ENCODE results near the gene KIAA0753.
"Not testable (repeated sequence)": the region's sequence is repeated elsewhere in the genome, so short reads cannot be mapped to it uniquely, and the experiment has no call there.

KIAA0753 gene

DNA sequence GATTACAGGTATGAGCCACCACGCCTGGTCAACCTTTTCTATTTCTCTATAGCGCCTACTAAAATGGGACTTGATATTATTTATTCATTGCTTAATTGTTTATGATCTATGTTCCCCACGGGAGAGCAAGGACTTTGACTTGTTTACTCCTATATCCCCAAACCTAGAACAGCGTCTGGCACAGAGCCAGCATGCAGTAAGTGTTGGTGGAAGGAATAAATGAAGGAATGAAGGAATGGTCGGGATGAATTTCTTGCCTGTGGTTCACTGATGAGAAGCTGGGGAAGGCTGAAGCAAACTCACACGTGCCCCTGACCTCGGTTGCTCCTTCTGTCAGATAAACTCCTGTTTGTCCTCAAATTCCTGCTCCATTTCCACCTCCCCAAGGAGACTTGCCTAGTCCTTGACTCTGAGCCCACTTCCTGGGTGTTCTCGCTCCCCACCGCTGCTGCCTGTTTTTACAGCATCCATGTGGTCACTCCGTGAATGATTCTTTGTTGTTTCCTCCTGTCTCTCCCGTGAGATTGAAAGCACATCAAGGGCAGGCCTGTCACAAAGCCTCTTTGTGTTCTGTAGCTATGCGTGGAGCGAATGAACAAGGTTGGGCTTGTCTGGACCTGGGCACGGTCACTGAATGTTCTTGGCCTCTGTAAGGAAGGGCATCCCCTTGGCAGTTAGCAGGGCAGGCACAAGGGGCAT lies 28.4 kb upstream of the KIAA0753 start:
- DNase-seq (ENCODE audit: low read depth), result no peak

DNA sequence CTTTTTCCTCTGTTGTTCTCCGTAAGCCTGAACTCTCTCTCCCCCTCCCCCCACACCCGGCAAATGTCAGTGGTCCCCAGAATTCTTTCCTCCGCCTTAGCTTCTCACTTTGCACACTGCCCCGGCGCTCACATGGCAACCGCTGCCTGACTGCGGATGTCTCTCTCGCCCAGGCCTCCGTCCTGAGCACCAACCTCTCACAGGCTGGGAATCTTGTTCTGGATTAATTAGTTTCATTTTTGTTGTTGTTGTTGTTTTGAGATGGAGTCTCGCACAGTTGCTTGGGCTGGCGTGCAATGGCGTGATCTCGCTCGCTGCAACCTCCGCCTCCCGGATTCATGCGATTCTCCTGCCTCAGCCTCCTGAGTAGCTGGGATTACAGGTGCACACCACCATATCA lies 27.7 kb upstream of the KIAA0753 start:
- no peak for DNase-seq (ENCODE audit: low read depth)

DNA sequence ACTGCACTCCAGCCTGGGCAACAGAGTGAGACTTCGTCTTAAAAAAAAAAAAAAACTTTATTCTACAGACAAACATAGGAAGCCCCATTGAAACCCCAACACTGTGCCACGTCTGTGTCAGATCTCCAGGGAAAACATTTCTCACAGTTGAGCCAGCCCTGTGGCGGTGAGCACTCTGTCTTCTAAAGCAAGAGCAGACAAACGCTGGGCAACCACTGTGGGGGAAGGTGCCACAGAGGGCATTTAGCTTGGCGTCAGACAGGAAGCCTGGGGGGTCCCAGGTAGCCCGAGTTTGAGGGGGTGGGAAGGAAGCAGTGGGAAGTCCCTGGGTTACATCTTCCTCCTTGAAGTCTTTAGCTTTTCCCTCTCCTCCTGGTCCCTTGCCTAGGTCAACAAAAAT lies 27.0 kb upstream of the KIAA0753 start:
- no peak for DNase-seq (ENCODE audit: low read depth)

DNA sequence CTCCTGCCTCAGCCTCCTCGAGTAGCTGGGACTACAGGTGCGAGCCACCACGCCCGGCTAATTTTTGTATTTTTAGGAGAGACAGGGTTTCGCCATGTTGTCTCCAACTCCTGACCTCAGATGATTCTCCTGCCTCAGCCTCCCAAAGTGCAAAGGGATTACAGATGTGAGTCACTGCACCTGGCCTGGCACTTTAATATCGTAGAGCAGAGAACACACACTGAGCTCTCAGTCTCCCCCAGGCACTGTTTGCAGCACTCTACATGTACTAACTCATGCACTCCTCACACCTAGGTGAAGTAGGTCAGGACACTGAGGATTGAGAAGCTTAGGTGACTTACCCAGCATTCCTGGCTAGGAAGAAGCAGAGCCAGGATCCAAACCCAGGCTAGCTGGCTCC lies 26.0 kb upstream of the KIAA0753 start:
- no peak for DNase-seq (ENCODE audit: low read depth)

DNA sequence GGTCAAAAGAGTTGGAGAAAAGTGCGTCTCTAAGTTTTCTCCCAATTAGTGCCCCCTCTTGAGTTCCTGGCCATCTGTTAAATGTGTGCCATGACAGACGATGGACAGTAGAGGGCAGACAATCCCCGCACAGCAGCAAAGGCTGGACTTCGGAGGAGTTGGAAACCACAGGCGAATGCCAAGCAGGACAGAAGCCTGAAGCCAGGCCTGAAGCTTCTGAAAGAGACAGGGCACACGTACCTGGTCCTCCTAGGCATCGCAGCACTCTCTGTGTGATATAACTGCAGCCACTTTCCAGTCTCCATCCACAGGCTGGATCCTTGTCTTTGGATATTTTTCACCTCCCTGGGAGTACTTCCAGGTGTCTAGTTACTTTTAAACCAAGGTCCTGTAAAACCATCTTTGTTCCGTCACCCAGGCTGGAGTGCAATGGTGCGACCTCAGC lies 25.6 kb upstream of the KIAA0753 start:
- DNase-seq (ENCODE audit: low read depth), result peak; percentile 74

DNA sequence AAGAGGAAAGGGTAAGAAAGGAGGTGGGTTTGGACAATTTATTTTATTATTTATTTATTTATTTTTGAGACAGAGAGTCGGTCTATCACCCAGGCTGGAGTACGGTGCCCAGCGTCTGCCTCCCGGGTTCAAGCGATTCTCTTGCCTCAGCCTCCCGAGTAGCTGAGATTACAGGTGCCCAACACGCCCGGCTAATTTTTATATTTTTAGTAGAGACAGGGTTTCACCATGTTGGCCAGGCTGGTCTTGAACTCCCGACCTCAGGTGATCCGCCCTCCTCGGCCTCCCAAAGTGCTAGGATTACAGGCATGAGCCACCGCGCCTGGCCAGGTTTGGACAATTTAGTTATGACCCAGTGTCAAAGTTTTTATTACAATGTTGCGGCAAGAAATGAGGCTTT lies 22.7 kb upstream of the KIAA0753 start:
- not testable (repeated sequence) for DNase-seq (ENCODE audit: low read depth)

DNA sequence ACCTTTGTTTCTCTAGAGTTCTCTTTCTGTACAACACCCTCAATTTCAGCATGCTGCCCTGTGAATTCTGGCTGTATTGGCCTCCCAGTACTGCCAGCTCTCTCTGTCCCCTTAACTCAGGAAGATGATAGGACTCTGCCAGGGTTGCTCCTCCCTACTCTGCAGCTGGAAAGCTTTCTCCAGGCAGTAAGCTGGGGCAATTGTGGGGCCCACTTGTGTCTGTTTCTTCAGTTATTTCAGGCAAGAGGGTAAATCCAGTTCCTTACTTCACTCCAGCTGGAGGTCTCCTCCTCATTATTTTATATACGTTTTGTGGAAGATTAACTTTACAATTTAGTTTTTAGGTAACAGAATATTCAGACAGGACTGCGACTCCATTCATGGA lies 20.9 kb upstream of the KIAA0753 start:
- no peak for DNase-seq (ENCODE audit: low read depth)

DNA sequence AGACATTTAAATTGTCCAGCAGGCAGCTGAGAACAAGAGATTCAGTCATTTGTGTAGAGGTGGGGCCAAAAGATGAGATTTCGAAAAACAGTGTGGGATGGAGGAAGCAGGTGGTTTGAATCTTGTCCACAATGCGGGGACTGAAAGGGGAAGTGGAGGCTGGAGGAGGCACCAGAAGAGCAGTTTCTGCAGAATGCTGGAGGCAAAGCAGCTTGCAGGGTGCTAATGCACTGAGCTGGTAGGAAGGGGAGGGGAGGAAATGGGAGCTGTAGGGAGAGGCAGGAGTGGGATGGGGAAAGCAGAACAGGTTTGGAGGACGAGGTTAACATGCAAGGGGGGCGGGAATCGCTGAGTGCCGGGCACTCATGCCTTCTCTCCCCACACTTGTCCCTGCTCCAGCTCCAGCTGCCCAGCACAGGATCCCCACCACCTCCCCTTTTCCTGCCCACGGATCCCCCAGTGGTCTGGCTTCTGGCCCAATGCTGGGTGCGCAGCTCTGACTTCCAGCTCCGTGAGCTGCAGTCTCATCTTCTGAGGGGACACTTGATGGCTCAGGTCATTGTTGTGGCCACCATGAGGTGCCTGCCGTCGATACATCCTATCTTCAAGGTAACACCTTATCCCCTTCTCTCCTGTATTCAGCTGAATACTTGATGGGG lies 20.4 kb upstream of the KIAA0753 start:
- no peak for DNase-seq (ENCODE audit: low read depth)

DNA sequence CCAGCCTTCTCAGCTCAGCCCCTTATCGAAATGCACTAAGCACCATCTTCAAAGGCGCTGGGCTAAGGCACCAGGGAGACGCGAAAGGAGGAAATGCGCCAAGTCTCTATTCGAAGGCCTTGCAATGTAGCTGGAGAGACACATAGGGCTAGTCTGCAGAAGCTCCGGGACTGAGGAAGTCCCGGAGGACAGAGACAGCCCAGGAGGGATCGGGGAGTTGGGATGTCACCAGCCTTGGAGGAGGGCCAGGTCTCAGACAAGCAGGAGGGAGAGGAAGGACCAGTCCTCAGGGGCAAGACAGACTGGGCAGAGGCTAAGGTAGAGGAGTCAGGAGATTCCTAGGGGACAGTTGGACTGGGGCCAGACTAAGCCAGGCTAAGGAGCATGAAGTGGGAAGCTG lies 19.6 kb upstream of the KIAA0753 start:
- DNase-seq (ENCODE audit: low read depth), result no peak

DNA sequence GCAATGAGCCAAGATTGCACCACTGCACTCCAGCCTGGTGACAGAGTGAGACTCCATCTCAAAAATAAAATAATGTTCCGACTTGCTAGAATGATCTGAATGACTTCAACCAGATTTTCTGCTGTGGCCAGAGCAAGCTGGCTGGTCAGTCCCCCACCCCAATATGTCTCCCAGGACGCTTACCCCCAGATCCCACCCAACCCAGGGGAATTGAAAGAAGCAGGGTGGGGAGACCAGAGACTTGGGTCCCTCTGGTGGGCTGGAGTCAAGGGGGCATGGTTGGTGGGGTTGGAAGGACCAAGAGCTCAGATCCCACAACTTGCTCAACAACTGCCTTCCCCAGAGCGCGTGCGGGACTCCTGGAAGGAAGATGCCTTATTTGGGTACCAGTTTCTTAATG lies 17.9 kb upstream of the KIAA0753 start:
- not testable (repeated sequence) for DNase-seq (ENCODE audit: low read depth)

- no peak for DNase-seq (ENCODE audit: low read depth)
These were observed 17.2 kb upstream of the KIAA0753 start for GRCh38 chr17:6657633-6658287.

- DNase-seq (ENCODE audit: low read depth), result not testable (repeated sequence)
These were observed 16.5 kb upstream of the KIAA0753 start for GRCh38 chr17:6656797-6657632.

DNA sequence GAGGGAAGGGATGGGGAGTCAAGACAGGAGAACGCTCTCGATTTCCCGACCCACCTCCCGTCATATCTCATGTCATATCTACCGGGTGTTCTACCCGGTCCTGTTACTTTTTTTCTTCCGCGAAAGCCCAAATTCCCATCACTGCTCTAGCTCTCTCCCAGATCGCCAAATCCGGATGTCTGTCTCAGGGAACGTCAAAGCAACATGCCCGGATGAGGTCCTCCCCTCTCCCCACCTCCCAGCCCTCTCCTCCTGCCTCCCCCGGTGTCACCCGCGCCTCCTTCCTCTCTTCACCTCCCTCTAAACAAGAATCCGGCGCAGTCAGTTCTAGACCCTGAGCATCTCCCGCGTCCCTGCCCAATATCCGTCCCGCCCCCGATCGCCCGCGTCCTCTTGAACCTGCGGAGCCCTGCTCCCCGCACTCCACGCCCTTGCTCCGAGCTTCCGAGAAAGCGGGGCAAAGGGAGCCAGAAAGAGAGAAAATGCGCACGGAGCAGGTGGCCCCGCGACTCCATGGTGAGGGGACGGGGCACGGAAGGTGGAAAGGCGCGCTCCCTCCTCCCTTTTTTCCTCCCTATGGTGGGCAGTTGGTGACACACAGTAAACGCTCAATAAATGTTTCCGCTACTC lies 15.3 kb upstream of the KIAA0753 start:
- DNase-seq (ENCODE audit: low read depth), result not testable (repeated sequence)

GRCh38 chr17:6654841-6655731 lies 14.6 kb upstream of the KIAA0753 start:
- DNase-seq (ENCODE audit: low read depth), result no peak

GRCh38 chr17:6651919-6652452 lies 11.5 kb upstream of the KIAA0753 start:
- DNase-seq (ENCODE audit: low read depth), result peak; percentile 67

- peak; percentile 81 for DNase-seq (ENCODE audit: low read depth)
These were observed 10.9 kb upstream of the KIAA0753 start, which contains the start of the genes C17orf100 and MED31 for GRCh38 chr17:6651354-6651918. C17orf100 (plus strand) TSS chr17:6651762; CDS start chr17:6651914, 152 bp downstream. MED31 (minus strand) TSS chr17:6651605; CDS start chr17:6651528, 77 bp downstream.

GRCh38 chr17:6648181-6648580 lies 7.7 kb upstream of the KIAA0753 start:
- DNase-seq (ENCODE audit: low read depth), result no peak

DNA sequence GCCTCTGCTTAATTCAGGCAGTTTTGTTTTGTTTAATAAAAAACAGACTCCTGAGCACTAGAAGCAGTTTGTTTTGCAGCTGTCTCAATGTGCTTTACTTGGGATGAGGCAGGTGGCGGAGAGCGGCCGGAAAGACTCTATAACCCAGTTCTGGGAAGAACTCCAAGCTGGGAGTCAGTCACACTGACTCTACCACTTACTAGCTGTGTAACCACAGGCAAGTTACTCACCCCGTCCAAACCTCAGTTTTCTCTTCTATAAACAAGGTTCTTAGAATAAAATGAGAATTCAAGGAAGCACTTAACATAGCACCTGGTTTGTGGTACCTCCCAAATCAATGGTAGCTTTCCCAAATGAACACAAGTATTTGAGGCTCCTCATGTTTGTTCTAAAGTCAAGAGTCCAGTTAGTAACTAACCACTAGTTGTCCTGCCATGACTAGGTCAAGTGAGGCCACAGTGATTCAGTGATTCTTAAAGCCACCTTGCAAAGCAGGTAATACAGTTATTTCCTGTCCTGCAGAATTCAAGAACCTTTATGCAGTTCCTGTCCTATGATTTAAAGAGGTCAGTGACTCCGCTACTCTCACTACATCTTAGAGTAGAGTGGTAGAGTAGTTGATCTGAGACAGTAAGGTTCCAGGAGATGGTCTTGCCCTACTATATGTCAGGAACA lies 3.1 kb upstream of the KIAA0753 start:
- DNase-seq (ENCODE audit: low read depth), result peak; percentile 90

DNA sequence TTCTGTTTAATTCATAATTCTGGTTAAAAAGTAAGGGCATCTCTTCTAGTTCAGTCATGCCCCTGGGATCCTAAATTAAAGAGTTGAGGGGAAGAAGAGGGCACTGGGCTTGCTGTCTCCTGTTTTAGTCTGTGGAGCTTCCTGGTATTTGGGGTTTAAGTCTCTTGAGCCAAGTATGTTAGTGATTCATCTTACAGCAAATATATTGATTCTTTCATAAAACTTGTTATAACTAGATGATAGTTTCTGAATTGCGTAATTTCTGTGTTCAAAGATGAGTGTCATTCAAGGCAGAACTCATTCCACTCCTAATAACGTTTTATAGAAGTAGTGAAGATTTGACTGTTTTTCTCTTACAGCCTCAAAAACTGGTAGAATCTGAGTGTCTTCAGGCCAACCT lies 2.1 kb upstream of the KIAA0753 start:
- no peak for DNase-seq (ENCODE audit: low read depth)

Data from amniotic epithelial cell (primary cell).